GM21786 (cell line): ENCODE measurements around the gene MLIP.
"Not testable (repeated sequence)": the region's sequence is repeated elsewhere in the genome, so short reads cannot be mapped to it uniquely, and the experiment has no call there.

Experiments
- ATAC-seq: cut with Tn5 transposase; IDR thresholded peaks from one replicate; pipeline ENCODE4 v1.9.1; 2021; ENCODE audit not compliant: unreplicated experiment

The MLIP gene, protein sequence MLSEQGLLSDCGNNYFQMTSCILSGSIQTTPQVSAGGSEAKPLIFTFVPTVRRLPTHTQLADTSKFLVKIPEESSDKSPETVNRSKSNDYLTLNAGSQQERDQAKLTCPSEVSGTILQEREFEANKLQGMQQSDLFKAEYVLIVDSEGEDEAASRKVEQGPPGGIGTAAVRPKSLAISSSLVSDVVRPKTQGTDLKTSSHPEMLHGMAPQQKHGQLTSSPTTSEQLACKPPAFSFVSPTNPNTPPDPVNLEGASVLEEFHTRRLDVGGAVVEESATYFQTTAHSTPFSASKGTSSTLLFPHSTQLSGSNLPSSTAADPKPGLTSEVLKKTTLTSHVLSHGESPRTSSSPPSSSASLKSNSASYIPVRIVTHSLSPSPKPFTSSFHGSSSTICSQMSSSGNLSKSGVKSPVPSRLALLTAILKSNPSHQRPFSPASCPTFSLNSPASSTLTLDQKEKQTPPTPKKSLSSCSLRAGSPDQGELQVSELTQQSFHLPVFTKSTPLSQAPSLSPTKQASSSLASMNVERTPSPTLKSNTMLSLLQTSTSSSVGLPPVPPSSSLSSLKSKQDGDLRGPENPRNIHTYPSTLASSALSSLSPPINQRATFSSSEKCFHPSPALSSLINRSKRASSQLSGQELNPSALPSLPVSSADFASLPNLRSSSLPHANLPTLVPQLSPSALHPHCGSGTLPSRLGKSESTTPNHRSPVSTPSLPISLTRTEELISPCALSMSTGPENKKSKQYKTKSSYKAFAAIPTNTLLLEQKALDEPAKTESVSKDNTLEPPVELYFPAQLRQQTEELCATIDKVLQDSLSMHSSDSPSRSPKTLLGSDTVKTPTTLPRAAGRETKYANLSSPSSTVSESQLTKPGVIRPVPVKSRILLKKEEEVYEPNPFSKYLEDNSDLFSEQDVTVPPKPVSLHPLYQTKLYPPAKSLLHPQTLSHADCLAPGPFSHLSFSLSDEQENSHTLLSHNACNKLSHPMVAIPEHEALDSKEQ

DNA sequence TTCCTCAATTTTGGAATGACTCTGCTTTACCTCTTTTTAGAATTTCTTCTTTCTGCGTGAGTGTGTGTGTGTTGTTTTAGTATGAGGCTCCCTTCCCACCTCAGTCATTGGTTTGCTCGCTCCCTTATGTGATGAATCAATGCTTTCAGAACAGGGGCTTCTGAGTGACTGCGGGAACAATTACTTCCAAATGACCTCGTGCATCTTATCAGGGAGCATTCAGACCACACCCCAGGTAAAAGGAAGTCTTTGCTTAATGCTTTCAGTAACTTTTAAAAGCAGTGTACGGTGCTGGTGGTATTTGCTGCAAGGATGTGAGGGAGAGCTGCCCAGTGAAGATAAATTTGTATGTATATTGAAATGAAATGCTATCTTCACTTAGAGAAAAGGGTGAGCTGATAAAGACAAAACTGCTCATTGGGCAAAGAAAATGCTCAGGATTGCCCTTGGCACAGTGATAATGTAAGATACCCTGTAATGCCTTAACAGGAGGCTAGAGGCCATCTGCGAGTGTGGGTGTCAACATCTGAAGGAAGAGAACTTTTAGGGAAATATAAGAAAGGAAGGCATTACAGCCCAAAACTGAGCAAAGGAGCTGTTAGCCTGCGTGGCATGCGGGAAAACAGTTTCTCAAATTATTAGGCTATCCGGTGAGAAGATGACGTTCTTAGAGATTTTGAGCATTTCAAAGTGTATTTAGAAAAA, at the start of gene MLIP:
Gene MLIP (plus strand): TSS at position 103 of the 705 bp plus-strand sequence. CDS start 37 bp downstream, at position 140.
- ATAC-seq, result no peak

DNA sequence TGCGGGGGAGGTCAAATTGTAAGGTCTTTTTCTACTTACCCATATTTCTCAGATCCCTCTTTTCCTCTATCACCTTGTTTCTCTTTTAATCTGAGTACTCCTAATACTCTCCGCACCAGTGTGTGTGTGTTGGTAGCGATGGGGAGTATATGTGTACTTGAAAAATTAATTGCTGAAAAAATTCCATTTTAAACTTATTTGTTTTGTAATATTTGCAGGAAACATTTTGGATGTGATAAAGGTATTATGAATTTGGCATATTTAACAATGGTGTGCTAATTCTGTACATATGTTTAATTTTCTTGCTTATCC, 48.1 kb upstream of the MLIP start:
- no peak for ATAC-seq

DNA sequence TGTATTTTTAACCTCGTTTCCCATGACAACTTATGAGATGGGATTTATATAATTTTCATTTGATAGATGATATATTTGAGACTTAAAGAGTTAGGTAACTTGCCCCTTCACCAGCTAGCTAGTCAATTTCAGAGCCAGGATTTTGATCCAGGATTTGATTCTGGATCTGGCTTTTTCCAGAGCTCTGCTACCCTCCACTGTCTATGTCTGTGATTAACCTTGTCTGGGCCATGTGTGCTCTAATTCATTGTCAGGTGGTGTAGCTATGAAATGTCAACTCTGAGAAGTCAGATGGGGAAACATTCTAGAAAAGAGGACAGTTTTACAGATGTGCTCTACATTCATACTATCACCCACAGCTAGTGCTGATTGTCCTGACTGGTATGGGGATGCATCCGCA, 42.5 kb upstream of the MLIP start:
- ATAC-seq, result no peak

DNA sequence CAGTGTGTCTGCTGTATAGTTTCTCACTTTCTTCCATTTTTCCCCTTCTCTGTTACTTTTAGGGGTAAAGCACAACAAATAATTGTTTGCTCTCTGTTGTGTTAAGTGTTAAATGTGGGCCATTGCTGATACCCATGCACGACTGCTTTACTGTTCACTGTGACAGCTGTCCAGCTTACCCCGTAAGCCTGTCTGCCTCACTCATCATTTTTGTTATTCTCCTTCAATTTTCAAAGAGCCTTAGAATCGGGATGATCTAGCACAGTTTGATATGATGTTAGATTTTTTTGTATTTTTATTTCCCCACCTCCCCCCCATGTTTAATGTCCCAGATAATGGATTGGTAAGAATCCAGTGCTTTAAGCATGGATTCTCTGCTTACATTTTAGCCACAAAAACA, 41.2 kb upstream of the MLIP start:
- no peak for ATAC-seq

DNA sequence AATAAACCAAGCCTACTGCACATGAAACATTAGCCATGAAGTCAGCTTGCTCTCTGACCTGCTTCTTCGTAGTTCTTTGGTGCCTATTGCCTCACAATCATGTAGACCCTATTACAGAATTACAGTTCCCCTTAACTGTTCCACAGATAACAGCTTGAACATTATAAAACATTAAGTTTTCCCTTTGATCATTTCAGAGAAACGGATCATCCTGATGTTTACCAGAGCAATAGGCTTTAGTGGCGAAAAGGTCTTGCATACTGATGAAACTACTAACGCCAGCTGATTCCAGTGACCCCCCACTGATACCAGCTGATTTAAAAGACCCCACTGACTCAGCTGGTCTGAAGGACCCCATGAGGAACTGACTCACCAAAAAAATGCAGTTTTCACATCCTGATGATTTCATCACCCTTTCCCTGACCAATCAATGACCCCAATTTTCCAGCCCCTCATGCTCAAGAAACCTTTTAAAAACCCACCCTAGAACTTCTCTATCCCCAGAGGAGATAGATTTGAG, 39.4 kb upstream of the MLIP start:
- no peak for ATAC-seq

DNA sequence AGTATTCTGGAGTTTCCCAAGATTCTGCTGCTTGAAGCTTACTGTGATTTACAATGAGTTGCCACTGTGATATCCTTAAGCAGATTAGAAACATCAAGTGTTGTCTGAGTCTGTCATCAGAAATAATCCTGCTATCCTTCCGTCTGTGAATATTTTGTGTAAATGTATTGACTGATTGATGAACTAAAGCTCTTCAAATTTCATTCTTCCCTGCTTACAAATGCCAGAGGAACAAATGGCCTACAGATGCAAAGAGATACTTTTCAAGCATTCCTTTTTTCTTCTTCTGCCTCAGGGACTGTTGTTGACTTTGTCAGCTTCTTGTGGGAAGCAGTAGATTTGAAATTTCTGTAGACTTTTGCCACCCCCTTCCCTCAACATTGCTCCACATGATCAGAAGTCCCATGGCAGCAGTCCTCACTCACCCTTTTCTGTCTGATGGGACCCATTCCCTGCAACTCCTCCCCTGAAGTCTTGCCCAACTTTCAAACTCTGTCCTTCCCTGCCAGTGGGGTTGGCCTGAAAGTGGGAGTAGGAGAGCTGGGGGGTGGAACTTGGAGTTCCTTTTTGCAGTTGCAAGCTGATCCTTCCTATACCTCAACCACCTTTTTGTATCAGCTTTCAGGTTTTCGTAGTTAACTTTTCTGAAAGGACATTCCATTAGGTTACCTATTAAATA, 38.5 kb upstream of the MLIP start:
- ATAC-seq, result no peak

DNA sequence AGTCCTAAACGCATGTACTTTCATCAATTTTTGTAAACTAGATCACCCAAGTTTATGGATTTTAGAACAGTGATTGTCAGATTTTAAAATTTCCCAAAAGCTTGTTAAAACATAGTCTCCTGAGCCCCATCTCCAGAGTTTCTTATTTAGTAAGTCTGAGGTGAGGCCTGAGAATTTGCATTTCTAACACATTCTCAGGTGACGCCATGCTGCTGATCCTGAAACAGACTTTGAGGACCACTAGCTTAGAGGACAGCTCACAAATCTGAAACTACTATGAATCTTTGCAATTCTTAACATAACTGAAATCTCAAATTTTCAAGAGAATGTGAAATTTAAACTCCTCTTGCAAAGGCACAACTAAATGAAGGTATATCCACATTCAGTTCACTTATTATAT, 37.8 kb upstream of the MLIP start:
- ATAC-seq, result no peak

DNA sequence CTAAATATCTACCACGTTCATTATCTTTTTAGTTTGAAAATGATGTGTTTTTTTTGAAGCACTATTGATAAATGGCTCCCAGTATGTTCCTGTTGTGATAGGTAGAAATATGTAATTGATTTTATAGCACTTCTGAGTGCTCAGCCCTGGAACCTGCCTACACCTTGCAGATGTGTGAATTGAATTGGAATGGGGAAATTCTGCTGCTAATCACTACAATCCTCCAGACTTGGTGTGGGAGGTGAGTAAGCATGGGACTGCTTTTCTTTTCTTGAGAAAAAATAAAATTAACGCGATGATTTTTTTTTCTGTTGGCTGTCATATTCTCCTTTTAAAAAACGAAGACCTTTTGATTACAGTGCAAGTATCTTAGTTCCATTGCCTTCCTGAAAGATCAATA, 37.1 kb upstream of the MLIP start:
- no peak for ATAC-seq

DNA sequence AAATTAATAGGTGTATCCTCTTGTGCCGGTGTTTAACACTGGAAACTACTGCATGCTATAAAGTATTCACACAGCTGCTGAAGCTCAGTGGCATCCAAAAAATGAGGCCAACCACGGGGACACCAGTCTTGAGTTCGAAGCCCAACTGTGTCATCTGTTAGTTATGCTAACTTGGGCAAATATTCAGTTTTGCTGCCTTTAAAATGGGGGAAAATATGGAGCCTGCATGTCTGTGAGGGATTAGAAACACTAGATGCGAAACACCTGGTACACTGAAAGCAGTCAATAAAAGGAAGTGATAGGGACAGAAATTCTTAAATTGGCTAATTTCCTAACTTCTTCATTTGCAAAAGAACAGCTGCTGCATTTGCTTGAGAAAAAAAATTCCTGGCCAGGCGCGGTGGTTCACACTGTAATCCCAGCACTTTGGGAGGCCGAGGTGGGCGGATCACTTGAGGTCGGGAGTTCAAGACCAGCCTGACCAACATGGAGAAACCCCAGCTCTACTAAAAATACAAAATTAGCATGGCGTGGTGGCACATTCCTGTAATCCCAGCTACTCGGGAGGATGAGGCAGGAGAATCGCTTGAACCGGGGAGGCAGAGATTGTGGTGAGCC, 36.6 kb upstream of the MLIP start:
- ATAC-seq, result no peak

DNA sequence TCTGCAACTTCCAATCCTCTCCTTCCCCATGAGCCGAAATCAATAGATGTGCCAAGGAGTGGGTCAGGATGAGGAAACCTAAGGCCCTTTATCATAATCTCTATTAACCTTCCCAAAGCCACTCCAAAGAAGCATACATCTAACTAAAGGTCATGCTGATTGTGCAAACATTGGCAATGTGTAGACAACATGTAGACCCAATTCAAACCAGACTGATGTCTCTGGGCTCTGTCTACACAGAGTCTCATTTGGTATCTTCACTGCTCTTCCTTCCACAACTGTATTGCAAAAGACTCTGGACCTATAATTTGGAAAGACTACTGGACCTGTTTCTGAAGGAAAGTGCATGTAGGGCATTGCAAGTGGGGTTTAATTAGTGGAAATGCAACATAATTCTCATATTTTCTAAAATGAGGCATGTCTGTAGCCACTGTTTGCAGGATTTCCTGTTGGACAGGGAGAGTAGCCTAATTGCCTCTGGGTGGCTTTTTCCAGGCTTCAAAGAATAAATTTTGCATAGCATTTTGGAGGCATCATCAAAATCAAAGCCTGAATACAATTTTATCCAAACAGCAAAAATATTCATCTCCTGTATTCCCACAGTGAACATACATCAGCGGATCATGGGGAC, 35.0 kb upstream of the MLIP start:
- no peak for ATAC-seq

DNA sequence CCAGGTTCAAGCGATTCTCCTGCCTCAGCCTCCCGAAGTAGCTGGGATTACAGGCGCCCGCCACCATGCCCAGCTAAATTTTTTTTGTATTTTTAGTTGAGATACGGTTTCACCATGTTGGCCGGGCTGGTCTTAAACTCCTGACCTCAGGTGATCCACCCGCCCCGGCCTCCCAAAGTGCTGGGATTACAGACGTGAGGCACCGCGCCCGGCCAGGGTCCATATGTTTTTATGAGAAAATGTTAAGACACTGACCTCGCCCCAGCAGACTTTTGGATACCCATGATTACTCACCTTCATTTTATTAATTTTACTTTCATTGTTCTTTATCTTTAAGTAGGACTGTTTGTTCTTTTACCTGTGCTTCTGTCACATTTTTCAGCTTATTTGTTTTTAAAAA, 29.7 kb upstream of the MLIP start:
- ATAC-seq, result not testable (repeated sequence)

DNA sequence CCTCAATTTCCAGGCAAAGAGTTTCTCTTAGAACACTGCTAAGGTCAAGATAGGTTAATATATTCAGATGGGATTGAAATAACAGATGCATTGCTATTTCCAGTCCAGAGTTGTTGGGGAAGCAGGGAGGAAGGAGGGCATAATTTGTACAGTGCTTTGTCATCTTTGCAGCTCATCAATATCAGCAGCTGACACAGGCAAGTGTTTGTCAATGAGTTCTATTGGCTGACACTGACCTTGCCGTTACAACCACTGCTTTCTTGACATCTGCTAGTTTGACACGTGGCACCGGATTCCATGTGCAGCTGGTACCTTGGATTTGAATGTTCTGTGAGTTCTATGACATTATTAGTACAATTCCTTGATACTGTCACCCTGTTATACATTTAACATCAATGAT, 28.0 kb upstream of the MLIP start:
- ATAC-seq, result no peak

DNA sequence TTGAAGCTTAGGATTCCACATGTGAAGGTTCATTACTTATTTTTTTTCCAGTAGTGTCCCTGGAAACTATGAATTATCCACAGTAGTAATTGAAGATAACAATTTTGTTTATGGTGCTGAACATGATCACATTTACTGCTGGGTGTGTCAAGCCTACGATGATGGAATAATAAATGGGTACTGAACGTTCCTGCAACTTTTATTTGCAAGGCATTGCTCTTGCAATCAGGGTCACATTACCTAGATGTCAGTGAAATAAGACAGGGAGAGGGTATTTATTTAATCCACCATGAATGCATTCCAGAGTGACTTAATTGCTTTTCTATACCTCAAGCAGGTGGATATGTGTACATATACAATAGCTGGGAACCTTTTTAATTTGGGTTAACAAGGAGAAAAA, 27.0 kb upstream of the MLIP start:
- ATAC-seq, result no peak

DNA sequence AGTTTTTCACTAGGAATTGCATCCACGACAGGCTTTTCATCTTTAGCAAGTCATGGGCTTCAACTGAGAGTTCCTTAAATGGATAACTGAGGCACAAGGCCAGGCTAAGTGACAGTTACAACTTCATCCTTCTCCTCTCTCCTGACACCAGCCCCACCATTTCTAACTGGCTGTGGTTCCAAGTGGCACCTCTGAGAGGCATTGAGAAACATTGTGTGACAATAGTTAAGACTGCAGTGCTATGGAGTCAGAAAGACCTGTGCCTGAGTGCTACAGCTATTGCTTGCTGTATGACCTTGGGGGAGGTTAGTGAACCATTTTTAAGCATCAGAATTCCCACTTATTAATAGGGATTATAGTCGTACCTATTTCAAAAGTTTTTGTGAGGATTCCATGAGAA, 26.2 kb upstream of the MLIP start:
- no peak for ATAC-seq

DNA sequence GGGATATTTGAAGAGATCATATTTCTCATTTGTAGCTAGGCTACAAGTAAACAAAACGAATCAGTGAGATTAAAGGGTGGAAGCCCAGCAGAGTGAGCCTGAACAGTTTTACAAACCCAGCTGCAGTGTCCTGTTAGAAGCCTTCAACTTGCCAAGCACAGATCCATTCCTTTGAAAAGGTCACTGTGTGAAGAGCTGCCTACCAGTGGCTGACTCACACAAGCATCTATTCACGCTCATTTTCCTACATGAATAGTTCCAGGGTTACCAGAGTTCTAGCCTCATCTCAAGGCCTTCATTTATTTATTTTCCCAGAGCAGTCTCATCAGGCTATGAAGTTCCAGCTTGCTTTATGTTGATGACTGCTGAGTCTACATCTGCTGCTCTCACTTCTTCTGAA, 25.7 kb upstream of the MLIP start:
- no peak for ATAC-seq

DNA sequence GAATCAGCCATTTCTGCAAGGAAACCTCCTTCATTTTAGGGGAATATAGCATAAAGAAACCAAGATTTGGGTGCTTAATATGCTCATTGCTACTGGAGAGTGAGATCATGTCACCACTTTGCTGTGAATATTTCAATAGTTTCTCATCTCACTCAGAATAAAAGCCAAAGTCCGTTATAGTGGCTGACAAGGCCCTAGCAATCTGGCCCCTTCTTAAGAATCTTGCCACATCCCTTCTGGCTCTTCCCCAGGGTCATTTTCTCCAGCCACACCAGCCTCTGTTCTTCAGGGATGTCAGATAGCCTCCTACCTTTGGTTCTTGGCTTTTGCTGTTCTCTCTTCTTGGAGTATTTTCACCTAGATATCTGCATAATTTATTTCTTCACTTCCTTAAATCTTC, 24.8 kb upstream of the MLIP start:
- ATAC-seq, result no peak

DNA sequence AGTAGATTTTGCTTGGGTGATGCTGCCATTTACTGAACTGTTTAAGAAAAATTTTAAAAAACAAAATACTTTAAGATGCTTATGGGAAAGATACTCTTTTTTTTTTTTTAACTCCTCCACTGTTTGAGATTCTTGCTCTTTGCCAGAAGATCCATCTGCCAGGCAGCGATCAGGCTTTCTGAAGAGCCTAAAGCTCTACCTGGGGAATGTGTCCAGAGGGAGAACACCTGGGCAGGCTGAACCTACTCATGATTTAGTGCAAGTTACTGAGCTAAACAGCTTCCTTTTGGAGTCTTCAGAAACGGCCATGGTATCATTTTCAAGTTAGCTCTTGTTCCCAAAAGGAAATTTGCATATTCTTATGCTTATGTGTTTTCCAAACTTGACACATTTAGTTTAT, 23.5 kb upstream of the MLIP start:
- no peak for ATAC-seq

DNA sequence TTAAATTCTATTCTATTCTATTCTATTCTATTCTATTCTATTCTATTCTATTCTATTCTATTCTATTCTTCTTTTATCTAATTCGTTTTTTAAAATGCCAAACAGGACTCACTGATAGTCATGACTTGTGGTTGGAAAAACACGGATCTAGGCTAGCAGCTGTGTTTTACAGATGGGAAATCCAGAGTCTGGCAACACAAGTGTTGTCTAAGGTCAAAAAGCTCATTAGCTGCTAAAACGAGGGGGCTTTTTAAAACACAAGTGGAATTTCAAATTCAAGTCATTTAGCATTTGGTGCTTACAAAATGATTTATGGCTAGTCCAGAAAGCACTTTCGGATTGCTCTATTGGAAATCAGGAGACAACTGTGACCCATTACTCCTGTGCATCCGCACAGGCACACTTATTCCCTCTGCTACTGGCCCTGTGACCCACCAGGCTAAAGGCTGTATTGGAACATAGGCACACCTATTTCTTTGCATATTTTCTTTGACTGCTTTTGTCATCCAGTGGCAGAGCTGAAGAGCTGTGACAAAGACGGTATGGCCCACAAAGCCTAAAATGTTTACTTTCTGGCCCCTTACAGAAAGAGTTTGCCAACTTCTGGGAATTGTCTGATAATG, 17.8 kb upstream of the MLIP start:
- ATAC-seq, result no peak

DNA sequence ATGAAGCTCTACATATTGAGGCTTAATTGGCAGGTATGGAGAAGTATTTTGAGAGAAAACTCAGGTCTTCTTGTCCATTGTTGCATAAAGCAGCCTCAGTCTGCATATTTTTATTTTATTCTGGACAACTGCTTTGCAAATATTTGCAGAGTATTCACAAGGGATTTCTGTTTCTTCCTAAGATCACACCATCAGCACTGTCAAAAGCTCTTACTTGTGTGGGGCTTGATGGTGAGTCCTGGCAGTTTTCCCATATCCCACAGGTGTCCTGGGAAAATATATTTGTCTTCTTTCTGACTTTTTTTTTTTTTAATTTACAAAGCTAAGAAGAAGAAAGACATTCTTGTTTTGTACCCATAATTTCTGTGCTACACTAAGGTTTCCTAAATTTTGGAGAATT, 16.9 kb upstream of the MLIP start:
- ATAC-seq, result no peak
